Measurements from ENCODE around the gene ARHGDIA. TPM values are rescaled to one million over a fixed set of nuclear protein-coding genes. Genes with fewer than 3 reads are reported as not detected.

The ARHGDIA gene
- total RNA-seq, 2 experiments from 2014 or later: 706 to 715 TPM

DNA sequence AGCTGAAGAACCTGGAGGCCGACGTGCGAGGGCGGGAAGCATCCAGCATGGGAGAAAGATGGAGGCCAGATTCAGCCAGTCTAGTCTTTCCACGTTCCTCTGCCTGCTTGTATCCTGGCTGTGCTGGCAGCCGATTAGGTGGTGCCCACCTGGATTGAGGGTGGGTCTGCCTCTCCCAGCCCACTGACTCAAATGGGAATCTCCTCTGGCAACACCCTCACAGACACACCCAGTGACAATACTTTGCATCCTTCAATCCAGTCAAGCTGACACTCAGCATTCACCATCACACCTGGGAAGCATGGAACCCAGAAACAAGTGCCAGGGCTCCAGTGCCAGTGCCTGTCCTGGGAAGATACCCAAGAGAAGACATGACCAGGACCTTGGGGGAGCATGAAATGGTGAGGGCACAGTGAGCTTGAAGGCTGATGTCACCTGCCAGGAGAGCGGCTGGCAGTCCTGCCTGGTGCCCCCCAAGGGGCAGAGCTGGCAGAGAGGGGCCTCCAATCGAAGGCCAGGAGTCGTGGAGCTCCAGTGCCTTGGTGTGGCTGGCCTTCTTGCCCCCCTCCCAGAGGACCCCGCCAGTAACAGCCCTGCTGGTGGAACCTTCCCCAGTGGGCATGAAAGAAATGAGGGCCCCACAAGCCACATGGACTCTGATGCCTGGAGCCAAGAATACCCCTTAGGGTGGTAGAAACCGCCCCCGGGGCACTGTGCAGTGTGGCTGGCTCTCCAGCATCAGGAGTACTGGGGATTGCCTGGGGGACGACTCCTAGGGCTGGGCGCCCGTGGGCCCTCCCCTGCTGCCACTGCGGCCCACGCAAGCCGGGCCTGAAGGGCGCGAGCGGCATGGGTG lies 30.3 kb upstream of the ARHGDIA start:
- no peaks in the 10 kb centered on the region for H3K9me3 Mint-ChIP-seq
- intact Hi-C loops (cut with DNase I, micrococcal nuclease): no loop called here
- H3K4me1 Mint-ChIP-seq (ENCODE audit: low read depth): peaks cover 8% of the 10 kb centered on the region
- H3K27me3 Mint-ChIP-seq: peaks cover 13% of the 10 kb centered on the region
- no peak for DNase-seq
- peaks cover 14% of the 10 kb centered on the region for H3K4me1 ChIP-seq (ENCODE audit: insufficient read depth, low read length)
- no peak overlapping the region for H3K27ac Mint-ChIP-seq
- ChIA-PET POLR2A (interaction anchor here (0.6 kb wide), 2 partner anchors 38 to 122 kb away, joined by 3 read pairs; partner anchors contain the start of gene LRRC45), CTCF (no interaction called here)
- H3K4me3 ChIP-seq (ENCODE audit: low read length): no peak overlapping the region
- H3K4me3 Mint-ChIP-seq: no peak overlapping the region
- TF ChIP-seq, protein P1, sequence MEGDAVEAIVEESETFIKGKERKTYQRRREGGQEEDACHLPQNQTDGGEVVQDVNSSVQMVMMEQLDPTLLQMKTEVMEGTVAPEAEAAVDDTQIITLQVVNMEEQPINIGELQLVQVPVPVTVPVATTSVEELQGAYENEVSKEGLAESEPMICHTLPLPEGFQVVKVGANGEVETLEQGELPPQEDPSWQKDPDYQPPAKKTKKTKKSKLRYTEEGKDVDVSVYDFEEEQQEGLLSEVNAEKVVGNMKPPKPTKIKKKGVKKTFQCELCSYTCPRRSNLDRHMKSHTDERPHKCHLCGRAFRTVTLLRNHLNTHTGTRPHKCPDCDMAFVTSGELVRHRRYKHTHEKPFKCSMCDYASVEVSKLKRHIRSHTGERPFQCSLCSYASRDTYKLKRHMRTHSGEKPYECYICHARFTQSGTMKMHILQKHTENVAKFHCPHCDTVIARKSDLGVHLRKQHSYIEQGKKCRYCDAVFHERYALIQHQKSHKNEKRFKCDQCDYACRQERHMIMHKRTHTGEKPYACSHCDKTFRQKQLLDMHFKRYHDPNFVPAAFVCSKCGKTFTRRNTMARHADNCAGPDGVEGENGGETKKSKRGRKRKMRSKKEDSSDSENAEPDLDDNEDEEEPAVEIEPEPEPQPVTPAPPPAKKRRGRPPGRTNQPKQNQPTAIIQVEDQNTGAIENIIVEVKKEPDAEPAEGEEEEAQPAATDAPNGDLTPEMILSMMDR (IDR thresholded peaks at IDR 0.05): no peak
- H3K36me3 Mint-ChIP-seq (ENCODE audit: low read depth): peaks cover 37% of the 10 kb centered on the region
- H3K9me3 ChIP-seq (ENCODE audit: control insufficient read depth in 1 of 2, insufficient read depth in 1 of 2, low read length in 2 of 2): peaks cover 0 to 5% of the 10 kb centered on the region in 2 experiments
- H3K27ac ChIP-seq (ENCODE audit: low read depth in 1 of 2, low read length in 2 of 2): no peak overlapping the region
- ATAC-seq (ENCODE audit: poor library complexity): no peak
- H3K27me3 ChIP-seq (ENCODE audit: control insufficient read depth in 1 of 2, insufficient read depth in 2 of 2, low read length in 2 of 2): peaks cover 7 to 11% of the 10 kb centered on the region in 2 experiments
- peaks cover 35% of the 10 kb centered on the region for H3K36me3 ChIP-seq (ENCODE audit: insufficient read depth, low read length)

DNA sequence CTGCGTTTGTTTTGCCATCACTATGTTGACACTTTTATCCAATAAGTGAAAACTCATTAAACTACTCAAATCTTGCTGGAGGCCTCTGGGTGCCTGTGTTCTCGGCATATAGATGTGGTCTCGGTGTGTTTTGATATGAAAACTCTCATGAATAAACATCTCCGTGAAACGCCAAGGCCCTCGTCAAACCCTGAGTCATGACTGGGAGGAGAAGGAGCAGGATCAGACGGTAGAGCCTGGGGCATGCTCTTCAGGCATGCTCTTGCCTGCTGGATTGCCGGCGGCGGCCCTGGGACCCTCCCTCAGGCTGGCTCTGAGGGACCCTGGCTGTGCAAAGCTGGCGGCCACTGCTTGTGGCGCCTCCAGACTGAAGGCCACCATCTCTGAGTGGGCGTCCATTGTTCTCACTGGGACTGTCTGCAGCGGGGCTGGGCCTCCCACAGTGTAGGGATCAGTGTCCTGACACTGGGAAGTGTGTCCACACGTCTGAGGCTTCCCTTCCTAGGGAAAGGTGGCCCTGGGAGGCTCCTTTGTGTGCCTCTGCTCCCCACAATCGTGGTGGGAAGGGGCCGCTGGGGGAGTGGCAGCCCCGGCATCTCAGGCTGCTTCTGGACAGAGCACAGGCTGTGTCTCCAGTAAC lies 29.2 kb upstream of the ARHGDIA start:
- no peak for ATAC-seq (ENCODE audit: poor library complexity)
- POLR2A ChIA-PET: no interaction called here

DNA sequence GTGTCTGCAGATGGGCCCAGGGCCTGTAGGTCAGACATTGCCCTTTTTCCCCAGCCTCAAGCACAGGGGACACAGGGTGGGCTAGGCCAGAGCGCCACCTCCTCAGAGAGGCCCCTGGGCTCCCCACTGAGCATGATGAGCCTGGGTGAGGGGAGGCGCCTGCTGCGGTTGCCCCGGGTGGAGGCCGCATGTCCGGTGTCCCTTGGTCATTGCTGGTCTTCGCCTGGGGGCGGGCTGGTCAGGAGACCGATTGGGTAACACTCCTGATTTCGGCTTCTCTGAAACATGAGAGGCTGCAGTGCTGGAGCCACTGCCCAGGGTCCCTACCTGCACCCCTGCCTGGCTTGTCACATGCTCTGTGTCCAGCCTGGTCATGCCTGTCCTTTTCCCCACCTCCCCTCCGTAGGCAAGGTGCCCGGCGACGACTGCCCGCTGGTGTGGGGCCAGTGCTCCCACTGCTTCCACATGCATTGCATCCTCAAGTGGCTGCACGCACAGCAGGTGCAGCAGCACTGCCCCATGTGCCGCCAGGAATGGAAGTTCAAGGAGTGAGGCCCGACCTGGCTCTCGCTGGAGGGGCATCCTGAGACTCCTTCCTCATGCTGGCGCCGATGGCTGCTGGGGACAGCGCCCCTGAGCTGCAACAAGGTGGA lies 28.5 kb upstream of the ARHGDIA start:
- Mint-ChIP-seq H3K27ac (no peak overlapping the region), H3K4me3 (no peak overlapping the region), H3K36me3 (ENCODE audit: low read depth) (peaks cover 48% of the 10 kb centered on the region), H3K4me1 (ENCODE audit: low read depth) (peaks cover 8% of the 10 kb centered on the region), H3K27me3 (peaks cover 13% of the 10 kb centered on the region), H3K9me3 (no peaks in the 10 kb centered on the region)
- Histone ChIP-seq H3K4me1 (ENCODE audit: insufficient read depth, low read length) (peaks cover 14% of the 10 kb centered on the region), H3K27ac (ENCODE audit: low read depth in 1 of 2, low read length in 2 of 2) (no peak overlapping the region), H3K9me3 (ENCODE audit: control insufficient read depth in 1 of 2, insufficient read depth in 1 of 2, low read length in 2 of 2) (peaks cover 0 to 5% of the 10 kb centered on the region in 2 experiments), H3K36me3 (ENCODE audit: insufficient read depth, low read length) (peaks cover 31% of the 10 kb centered on the region), H3K4me3 (ENCODE audit: low read length) (no peak overlapping the region), H3K27me3 (ENCODE audit: control insufficient read depth in 1 of 2, insufficient read depth in 2 of 2, low read length in 2 of 2) (peaks cover 7 to 11% of the 10 kb centered on the region in 2 experiments)
- POLR2A ChIA-PET: no interaction called here
- no peak for DNase-seq
- CTCF ChIA-PET: no interaction called here
- intact Hi-C loops (cut with DNase I, micrococcal nuclease): no loop called here
- no peak for ATAC-seq (ENCODE audit: poor library complexity)
- TF ChIP-seq, protein P1 (IDR thresholded peaks at IDR 0.05): no peak

More for the DNA sequence above, 29.2 kb upstream of the ARHGDIA start:
- no peaks in the 10 kb centered on the region for H3K9me3 Mint-ChIP-seq
- Histone ChIP-seq H3K36me3 (ENCODE audit: insufficient read depth, low read length) (peaks cover 31% of the 10 kb centered on the region), H3K27me3 (ENCODE audit: control insufficient read depth in 1 of 2, insufficient read depth in 2 of 2, low read length in 2 of 2) (peaks cover 7 to 11% of the 10 kb centered on the region in 2 experiments), H3K9me3 (ENCODE audit: control insufficient read depth in 1 of 2, insufficient read depth in 1 of 2, low read length in 2 of 2) (peaks cover 0 to 5% of the 10 kb centered on the region in 2 experiments), H3K27ac (ENCODE audit: low read depth in 1 of 2, low read length in 2 of 2) (no peak overlapping the region), H3K4me3 (ENCODE audit: low read length) (no peak overlapping the region), H3K4me1 (ENCODE audit: insufficient read depth, low read length) (peaks cover 14% of the 10 kb centered on the region)
- peaks cover 13% of the 10 kb centered on the region for H3K27me3 Mint-ChIP-seq
- TF ChIP-seq, protein P1 (IDR thresholded peaks at IDR 0.05): no peak
- intact Hi-C loops (cut with DNase I, micrococcal nuclease): no loop called here
- no peak for DNase-seq
- no peak overlapping the region for H3K4me3 Mint-ChIP-seq
- no peak overlapping the region for H3K27ac Mint-ChIP-seq
- CTCF ChIA-PET: no interaction called here
- peaks cover 8% of the 10 kb centered on the region for H3K4me1 Mint-ChIP-seq (ENCODE audit: low read depth)
- H3K36me3 Mint-ChIP-seq (ENCODE audit: low read depth): peaks cover 43% of the 10 kb centered on the region

Measured in CD4-positive, alpha-beta T cell (primary cell).